Skin epidermis (tissue), 12 donors: Measurements from ENCODE around the gene ZBTB4.
A peak's percentile ranks its signal among the peaks of the same experiment; 100 is the strongest.
"Not testable (repeated sequence)": the region's sequence is repeated elsewhere in the genome, so short reads cannot be mapped to it uniquely, and the experiment has no call there.

Source experiments
- H3K27ac ChIP-seq, 21 experiments: fragments of 200-600 bp; sonication (generic) in 11 of 21; one replicate each; pipeline ENCODE4 v1.5.0; 2020; ENCODE audit warnings: mild to moderate bottlenecking in 3 of 21, inconsistent platforms in 2 of 21, moderate library complexity in 2 of 21
- H3K4me3 ChIP-seq, 7 experiments: fragments of 200-600 bp; sonication (generic) in 2 of 7; one replicate each; pipeline ENCODE4 v1.5.0; 2020; ENCODE audit warnings: inconsistent platforms in 2 of 7, mild to moderate bottlenecking in 2 of 7, moderate library complexity in 1 of 7

Gene ZBTB4

GRCh38 chr17:7476494-7476893 is 2.9 kb downstream of the ZBTB4 start:
- peak overlapping the region in 20 of 21 experiments; percentile 62 to 100 (median 100) for H3K27ac ChIP-seq

GRCh38 chr17:7475764-7476422 is 3.5 kb downstream of the ZBTB4 start:
- Histone ChIP-seq H3K27ac (peak overlapping the region in 20 of 21 experiments; percentile 53 to 100 (median 100)), H3K4me3 (no peak overlapping the region)

More at GRCh38 chr17:7476494-7476893, 2.9 kb downstream of the ZBTB4 start:
- no peak overlapping the region for H3K4me3 ChIP-seq

- H3K4me3 ChIP-seq = not testable (repeated sequence)
- H3K27ac ChIP-seq = peak overlapping the region in 11 of 21 experiments; percentile 79 to 100 (median 100)
These were observed 4.7 kb downstream of the ZBTB4 start for GRCh38 chr17:7474767-7475166.

DNA sequence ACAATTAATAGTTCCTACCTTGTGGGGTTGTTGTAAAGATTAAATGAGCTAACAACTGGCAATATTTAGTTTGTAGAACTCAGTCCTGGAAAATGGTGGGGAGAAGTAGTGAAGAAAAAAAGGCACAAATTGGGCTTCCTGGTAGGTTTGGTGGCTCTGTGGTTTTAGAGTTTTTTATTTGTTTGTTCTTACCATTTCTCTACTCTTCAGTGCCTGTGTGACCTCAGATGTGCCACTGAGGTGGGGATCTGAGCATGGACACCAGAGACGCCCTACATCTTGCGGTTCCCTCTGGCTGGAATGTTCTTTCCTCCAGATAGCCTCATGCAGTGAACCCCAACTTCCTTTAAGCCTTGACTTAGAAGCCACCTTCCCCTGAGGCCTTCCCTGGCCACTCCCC is 7.7 kb downstream of the ZBTB4 start:
- Histone ChIP-seq H3K27ac (peak overlapping the region in 1 of 21 experiments; percentile 49), H3K4me3 (no peak overlapping the region)

- H3K4me3 ChIP-seq, H3K27ac ChIP-seq: not testable (repeated sequence)
These were observed 8.9 kb downstream of the ZBTB4 start for GRCh38 chr17:7470457-7470973.

DNA sequence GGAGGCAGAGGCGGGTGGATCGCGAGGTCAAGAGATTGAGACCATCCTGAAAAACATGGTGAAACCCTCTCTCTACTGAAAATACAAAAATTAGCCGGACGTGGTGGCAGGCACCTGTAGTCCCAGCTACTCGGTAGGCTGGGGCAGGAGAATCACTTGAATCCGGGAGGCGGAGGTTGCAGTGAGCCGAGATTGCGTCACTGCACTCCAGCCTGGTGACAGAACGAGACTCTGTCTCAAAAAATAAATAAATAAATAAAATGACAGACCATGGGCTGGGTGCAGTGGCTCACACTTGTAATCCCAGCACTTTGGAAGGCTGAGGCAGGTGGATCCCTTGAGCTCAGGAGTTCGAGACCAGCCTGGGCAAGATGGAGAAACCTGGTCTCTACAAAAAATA is 9.6 kb downstream of the ZBTB4 start:
- H3K4me3 ChIP-seq, H3K27ac ChIP-seq: not testable (repeated sequence)

DNA sequence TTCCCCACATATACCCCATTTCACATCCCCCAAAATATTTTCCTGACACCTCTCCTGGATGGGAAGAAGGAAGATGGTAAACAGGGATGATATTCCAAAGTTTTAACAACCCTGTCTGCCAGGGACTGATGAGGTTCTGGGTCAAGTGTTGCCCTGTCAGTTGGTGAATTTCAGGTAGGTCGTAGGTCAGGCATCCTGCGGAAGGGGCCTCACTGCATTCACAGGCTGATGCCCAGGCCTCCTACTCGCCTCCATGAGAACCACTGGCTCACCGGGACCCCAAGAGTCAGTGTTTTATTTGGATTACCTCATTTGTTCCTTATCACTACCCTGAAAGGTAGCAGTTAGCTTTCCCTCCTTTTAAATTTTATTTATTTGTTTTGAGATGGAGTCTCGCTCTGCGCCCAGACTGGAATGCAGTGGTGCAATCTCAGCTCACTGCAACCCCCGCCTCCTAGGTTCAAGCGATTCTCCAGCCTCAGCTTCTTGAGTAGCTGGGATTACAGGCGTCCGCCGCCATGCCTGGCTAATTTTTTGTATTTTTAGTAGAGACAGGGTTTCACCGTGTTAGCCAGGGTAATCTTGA is 10.5 kb downstream of the ZBTB4 start:
- Histone ChIP-seq H3K27ac (no peak overlapping the region), H3K4me3 (no peak overlapping the region)

- Histone ChIP-seq H3K4me3 (no peak overlapping the region), H3K27ac (no peak overlapping the region)
These were observed 11.1 kb downstream of the ZBTB4 start for GRCh38 chr17:7468290-7468689.

DNA sequence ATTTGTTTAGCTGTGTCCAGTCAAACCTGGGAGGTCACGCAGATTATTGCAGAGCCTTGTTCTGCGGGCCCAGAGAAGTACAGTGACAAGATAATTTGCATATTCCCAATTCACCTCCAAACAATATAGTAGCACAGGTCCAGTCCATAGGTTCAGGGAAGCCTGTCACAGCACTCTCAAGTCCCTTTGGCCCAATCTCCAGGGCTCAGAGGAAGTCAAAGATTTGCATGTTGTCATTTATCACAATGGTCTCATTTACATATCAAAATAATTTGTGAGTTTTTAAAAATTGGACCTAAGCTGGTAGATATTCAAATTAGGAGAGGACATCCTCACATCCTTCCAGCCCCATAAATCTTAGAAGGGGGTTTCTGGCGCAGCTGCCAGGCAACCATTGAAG is 11.9 kb downstream of the ZBTB4 start:
- peak overlapping the region in 9 of 21 experiments; percentile 6 to 72 (median 46) for H3K27ac ChIP-seq
- H3K4me3 ChIP-seq = no peak overlapping the region

DNA sequence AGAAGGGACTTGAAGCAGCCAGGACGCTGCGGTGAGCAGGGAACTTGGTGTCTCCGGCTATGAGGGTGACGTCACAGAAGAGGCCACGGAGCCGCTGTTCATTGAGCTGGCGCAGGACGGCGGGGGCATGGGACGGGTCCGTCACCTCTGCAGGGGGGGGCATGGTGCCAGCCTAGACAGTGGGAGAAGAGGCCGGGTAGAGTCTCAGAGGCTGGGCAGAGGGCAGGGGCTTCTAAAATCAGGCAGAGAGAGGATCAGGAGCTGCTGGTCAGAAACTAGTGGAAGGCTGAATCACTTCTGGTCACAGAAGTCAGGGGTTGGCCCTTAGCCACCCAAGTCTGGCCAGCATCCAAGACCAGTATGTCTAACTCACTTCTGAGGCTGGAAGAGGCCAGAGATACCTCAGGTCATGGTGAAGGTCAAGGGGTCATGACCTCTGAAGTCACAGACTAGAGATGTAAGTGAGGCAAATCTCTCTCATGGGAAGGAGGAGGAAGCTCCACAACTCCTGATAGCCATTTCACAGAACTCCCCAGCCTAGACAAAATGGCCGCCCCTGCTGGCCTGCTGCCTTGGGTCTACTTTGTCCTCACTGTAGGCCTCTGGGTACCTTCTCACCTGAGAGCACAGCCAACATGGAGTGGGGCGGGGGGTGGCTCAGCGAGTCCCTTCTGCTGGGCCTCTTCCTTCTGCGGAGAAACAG is 12.6 kb downstream of the ZBTB4 start:
- Histone ChIP-seq H3K4me3 (no peak overlapping the region), H3K27ac (peak overlapping the region in 11 of 21 experiments; percentile 14 to 72 (median 46))

- H3K27ac ChIP-seq = peak overlapping the region in 8 of 21 experiments; percentile 2 to 64 (median 32)
- no peak overlapping the region for H3K4me3 ChIP-seq
These were observed 13.2 kb downstream of the ZBTB4 start for GRCh38 chr17:7466318-7466638.

DNA sequence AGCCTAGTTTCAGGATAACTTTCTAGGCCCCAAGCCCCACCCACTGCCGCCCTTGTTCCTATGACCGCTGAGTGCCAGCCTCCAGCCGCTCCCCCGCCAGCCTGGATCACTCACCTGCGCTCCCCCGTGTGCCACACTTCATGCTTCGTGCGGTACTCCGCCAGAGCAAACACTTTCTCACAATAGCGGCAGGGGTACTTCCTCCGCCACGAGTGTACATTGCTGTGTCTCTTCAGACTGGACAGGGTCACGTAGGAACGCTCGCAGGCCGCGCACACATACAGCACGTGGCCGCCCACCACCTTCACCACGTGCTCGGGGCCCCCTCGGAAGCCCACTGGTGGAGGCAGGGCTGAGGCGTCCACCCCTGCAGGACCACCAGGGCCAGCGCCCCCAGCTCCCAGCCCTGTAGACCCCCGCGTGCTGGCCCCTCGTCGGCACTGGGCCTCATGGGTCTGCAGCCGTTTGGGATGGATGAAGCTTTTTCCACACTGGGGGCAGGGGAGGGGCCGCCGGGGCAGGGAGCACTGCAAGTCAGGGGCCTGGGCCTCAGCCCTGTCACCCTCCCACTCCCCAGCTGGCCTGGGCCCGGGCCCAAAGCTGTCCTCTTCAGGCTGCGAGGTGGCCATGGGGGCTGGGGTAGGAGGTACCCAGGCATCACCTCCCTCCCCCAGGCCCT is 13.7 kb downstream of the ZBTB4 start:
- peak overlapping the region in 3 of 21 experiments; percentile 41 to 64 (median 56) for H3K27ac ChIP-seq
- H3K4me3 ChIP-seq = no peak overlapping the region

DNA sequence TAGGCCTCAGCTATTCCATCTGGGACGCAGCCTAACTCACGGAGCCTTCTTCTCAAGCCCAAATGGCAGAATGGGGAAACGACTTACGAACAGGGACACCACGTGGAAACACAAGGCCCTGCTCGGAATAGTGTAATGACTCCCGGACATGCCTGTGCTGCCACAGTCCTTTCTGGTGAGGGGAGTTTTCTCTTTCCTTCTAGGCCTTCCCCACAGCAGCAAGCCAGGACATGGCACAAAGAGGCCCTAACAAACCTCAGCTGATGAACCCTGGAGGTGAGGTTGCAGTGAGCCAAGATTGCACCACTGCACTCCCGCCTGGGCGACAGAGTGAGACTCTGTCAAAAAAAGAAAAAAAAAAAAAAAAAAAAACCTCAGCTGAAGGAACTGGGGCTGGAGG is 15.3 kb downstream of the ZBTB4 start:
- peak overlapping the region in 10 of 21 experiments; percentile 10 to 71 (median 53) for H3K27ac ChIP-seq
- no peak overlapping the region for H3K4me3 ChIP-seq

GRCh38 chr17:7463372-7463846 is 16.0 kb downstream of the ZBTB4 start:
- H3K27ac ChIP-seq = peak overlapping the region in 11 of 21 experiments; percentile 10 to 71 (median 52)
- no peak overlapping the region for H3K4me3 ChIP-seq

DNA sequence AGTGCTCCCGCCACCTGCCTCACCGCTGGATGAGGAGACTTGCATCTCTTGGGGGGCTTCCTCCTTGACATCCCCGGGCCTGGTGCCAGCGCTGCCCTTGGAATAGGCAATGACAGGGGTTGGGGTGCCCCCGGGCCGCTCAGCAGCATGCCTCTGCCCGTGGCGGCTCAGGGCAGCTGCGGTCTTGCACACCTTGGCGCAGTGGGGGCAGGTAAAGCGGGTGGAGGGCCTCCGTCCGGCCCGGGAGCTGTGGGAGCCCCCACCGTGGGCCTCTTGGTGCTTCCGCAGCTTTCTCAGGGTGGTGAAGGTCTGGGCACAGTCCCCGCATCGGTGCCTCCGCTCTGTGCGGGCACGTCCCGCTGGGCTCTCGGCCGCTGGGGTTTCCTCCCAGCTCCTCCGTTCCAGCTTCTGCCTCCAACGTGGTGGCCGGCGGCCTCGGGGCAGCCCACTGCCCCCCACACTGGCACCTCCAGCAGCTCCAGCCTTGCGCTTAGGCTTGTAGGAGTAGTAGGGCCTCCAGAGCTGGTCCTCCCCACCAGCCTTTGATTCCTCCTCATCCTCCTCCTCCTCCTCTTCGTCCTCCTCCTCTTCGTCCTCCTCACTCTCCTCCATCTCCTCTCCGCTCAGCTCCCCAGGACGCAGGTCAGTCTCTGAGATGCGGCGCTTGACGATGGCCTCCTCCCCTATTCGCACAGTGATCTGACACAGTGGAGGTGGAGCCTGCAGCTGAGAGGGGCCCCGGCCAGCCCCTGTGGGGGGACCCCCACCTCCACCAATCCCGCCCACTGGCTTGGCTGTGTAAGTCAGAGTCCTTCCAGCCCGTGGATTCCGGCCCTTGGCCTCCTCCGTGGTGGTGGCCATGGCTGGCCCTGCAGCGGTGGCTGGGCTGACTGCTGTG is 16.7 kb downstream of the ZBTB4 start:
- Histone ChIP-seq H3K4me3 (no peak overlapping the region), H3K27ac (peak overlapping the region in 7 of 21 experiments; percentile 41 to 71 (median 54))

- no peak overlapping the region for H3K4me3 ChIP-seq
- peak overlapping the region in 2 of 21 experiments; percentile 37 to 66 for H3K27ac ChIP-seq
These were observed 18.4 kb downstream of the ZBTB4 start for GRCh38 chr17:7460850-7461660.

DNA sequence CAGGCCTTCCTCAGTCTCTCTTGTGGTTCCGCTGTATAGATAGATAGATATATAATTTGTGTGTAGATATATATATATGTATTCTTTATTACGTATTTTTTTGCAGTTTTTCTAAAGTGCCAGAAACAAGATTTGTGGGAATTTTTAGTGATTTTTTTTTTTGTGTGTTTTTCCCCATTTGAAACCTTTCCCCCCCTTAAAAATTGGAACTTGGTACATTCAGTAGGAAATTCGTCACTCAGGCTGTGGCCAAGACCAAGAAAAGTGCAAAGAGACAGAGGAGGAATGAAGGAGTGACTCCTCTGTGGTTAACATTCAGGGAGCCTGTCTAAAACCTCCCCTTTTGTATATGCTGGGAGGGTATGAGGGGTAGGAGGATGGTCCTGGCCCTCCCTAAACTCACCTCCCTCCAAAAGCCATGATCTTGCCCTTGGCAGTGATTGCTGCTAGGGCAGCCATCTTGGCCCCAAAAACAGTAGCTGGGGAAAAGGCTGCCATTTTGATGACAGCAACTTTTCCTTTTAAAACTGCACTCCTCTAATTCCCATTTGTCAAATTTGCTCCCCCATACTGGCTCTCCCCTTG is 19.4 kb downstream of the ZBTB4 start:
- Histone ChIP-seq H3K27ac (peak overlapping the region in 1 of 21 experiments; percentile 66), H3K4me3 (no peak overlapping the region)

GRCh38 chr17:7448461-7448860 is 31.0 kb downstream of the ZBTB4 start:
- no peak overlapping the region for H3K4me3 ChIP-seq
- H3K27ac ChIP-seq = no peak overlapping the region
